IPS DF 4.7 (cell line): ENCODE results near the gene SGPL1.

Experiments
- DNase-seq: peaks from one replicate; pipeline ENCODE4 v3.0.0-alpha.2; 2013; ENCODE audit warnings: low spot score; ENCODE audit errors: extremely low read depth

SGPL1 gene

DNA sequence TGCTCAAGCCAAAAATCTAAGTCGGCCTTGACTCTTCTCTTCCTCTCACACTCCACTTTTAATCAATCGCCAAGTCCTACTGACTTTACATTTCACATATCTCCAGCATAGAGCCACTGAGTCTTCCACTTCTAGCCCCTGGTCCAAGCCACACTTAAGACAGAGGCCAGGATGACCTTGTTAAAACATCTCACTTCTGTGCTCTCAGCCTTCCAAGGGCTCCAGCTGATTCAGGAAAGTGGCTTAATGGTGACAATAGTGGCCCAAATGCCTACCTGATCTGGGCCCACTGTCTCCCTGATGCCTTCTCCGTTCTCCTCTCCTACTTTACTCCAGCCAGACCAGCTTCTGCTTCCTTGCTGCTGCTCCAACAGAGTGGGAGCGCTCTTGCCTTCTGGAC, 35.0 kb upstream of the SGPL1 start:
- no peak for DNase-seq

DNA sequence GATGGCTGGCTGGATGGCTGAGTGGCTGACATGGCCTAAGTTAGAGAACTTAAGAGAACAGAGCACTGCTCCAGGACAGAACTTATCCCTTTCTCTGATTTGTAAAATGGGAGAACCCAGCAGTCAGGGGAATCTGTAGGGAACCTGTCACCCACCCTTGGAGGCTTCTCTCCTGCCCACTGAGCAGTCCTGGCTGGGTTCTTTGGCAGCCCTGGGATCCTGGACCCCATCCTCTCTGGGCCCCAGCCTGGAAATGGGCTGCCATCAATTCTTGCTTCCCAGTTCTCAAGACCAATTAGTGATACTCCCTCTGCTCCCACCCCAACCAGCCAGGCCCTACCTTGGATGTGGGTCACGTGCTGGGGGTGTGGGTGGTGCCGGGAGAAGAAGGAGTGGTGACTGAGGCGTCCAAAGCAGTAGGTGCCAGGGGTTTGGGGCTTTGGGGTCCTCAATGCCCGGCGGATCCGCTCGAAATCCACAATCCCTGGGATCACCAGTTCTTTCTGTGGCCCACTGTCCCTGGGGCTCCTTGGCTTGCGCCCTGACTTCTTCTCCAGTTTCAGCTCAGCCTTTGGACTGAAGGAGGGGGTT, 34.2 kb upstream of the SGPL1 start:
- no peak for DNase-seq

DNA sequence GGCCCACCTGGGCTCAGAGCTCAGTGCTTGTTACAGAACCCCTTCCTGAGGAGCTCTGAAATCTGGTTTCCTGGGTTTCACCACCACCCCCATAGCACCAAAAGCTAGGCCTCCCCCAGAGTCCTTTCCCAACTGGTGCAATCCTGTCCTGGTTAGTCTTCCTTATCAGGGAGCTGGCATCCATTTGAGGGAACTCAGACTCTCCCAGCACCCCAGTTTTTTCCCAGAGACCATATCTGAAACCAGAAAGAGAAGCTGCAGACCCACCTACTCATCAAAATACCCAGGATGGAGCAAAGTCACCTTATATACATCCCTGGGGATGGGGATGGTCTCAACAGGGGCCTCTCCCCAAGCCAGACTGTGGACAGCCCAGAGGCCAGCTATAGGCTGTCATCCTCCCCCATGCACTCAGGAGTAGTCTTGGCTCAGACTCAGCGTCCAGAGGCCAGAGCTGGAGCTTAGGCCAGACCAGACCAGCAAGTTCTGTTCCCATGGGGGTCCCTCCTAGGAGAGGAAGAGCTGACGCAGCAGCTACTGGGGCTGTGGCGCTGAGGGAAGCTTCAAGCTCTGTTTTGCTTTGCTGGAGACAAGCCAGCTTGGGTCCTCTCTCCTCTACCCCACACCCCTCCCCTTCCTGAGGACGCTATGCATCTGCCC, 33.5 kb upstream of the SGPL1 start:
- no peak for DNase-seq

DNA sequence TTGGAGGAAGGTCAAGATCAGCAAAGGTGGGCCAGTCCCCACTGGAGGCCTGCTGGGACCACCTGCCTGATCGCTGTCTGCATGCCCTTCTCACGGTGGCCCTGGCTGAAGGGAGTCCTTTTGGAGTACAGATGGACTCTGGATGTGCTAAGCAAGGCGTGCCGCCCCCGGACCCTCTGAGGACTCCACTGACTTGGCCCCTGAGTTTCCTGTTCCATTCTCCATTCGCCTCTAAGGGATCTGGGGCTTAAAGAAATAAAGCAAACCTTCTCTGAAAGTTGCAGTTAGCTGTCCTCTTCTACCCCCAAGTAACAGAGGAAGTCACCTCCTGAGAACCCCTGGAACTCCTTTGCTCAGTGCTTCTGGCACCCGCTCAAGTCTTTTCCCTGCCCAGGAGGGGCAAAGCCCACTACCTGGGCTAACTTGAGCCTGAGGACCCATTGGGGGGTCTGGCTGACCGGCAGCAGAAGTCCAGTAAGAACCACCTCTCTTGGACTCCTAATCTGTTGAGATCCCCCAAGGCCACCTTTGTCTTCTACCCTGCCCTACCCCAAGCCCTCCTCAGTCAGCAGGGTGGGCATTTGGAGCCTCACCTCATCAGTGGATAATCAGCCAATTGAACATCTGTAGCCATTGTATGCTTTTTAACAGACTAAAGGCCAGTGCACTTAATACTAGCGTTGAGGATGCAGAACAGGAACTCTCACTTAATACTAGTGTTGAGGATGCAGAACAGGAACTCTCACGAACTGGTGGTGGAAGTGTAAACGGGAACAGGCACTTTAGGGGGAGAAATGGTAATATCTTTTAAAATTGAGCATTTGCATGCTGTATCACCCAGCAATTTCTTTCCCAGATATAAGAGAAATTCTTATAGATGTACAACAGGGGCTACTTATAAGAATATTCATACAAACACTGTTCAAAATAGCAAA, 32.7 kb upstream of the SGPL1 start:
- no peak for DNase-seq

DNA sequence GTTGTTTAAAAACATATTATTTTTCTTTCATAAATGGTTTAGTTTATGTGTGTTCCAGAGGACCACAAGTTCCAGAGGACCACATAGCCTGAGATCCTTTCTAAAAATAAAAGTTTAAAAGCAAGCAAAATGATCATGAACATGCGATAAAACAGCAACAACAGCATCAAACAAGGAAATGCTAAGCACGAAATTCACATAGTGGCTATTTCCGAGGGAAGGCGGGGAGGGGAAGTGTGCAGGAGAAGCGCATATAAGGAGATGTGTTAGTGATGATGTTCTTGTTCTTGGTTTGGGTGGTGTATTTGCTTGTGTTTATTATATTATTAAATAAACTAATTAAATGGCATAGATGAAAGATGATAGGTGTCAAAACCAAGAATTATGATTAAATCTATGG, 31.7 kb upstream of the SGPL1 start:
- DNase-seq: no peak

DNA sequence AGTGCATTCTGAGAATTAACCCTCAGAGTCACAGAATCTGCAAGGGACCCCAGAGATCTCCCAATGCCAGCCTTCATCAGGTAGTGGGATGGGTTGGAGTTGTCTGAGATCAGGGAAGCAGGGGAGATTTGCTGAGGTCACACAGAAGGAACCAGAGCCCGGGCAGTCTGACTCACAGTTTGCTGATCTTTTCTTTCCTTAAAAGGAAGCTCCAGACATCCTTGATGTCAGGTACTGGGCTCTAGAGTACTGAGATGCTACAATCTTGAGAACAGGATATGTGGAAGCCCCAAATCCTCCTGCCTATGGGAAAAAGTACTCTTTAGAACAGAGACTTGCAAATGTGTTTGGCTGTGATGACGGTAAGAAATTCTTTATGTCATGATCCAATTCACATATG, 31.3 kb upstream of the SGPL1 start:
- no peak for DNase-seq

DNA sequence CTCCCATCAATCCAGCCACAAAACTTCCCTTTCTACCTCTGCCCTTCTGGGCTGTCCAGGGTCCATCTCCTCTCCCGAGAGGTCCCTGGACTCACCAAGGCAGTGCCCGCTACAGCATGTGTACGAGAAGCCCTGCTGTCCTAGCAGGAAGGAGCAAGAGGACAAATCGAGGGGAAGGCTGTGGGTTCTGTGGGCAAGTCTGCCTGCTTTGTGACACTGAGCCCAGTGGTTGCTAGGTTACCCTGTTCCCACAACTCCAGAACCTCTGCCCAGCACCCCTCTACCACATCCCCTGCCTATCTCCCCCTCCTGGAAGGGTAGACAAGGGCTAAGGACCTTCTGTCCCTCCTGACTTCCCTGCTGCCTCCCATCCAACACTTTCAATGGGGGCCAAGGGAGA, 30.6 kb upstream of the SGPL1 start, which contains the start of gene TBATA:
TBATA (minus strand) TSS at position 188 of the 400 bp plus-strand sequence. CDS start 1,998 bp downstream, outside the sequence.
- DNase-seq: no peak

DNA sequence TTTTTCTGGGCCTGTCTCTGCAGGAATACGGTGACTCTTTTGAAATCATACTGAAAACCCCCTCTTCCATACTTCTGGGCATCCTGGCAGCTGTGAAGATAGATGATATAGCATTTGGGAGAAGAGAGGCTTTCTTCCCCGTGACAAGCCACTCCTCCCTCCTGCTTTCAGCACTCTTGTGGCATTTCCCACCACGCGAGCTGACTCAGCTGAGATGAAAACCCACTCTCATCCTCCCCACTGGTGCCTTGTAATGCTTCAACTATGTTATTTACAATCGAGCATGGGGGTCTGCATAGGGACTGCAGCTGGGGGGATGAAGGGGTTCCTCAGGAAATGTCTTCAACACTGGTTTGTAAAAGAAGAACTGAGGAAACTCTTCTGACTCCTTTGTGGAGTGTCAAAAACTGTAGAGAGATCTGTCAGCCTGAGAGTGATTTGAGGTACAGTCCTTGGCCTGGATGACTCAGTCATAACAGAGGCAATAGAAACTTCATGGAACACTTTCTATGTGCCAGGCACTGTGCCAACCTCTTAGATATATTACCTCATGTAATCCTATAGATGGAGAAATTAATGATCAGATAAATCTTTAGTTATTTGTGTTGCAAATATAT, 28.8 kb upstream of the SGPL1 start:
- no peak for DNase-seq

DNA sequence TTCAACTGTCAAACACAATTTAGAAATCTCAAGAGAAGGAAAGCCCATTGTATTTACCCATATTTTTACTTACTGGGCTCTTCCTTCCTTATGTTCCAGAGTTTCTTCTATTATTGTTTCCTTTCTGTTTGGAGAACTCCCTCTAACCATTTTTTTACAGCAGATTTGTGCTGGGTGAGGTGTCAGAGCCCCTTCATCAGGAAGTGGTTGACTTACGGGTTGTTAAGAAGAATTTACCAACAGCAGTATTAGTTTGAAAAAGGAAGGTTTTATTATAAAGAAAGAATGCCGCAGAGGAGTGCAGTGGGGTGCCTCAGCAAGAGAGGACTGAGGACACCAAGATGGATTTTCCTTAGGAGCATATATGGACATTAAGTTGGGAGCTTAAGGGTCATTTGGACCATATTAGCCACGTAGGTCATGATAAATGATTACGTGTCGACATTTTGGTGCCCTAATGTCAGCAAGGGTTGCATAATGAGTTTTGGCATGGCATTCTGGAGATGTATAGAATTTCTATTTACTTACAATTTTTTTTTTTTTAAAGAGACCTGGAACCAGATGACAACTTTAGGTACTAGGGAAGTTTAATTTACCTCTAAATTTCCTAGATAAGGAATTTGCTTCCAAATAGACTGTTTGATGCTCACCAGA, 24.2 kb upstream of the SGPL1 start:
- DNase-seq: no peak

DNA sequence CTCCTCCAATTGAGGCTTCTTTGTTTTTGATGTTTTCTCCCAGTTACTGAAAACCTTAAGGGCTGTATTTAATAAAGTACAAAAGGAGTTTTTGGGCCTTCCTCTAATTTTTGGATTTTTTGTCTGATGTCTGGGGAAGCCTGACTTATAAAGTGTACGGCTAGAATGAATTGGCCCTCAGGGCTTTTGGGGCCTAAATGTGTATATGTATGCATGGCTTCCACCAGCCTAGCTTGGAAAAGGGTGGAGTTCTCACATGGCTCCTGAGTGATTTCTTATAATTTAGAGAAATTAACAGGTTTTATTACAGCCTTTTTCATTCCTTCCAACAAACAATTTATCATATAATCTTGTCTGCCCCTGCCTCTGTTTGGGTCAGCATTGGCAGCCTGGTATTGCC, 20.1 kb upstream of the SGPL1 start:
- no peak for DNase-seq

DNA sequence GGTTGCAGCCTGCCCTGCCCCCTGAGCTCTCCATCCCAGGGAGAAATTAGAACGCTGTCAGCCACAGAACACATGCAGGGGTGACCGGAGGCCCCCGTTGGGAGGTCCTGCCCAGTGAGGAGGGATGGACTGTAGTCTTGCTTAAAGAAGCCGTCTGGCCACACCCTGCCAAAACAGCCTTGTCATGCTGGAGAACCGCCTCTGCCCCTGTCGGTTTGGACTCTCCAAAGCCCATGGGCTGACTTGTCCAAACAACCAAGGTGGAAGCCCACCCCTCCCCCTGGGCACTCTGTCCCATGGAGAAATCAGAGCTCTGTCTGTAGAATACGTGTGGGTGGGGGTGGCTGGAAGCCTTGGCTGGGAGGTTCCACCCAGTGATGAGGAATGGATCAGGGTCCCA, 17.9 kb upstream of the SGPL1 start:
- DNase-seq: no peak

DNA sequence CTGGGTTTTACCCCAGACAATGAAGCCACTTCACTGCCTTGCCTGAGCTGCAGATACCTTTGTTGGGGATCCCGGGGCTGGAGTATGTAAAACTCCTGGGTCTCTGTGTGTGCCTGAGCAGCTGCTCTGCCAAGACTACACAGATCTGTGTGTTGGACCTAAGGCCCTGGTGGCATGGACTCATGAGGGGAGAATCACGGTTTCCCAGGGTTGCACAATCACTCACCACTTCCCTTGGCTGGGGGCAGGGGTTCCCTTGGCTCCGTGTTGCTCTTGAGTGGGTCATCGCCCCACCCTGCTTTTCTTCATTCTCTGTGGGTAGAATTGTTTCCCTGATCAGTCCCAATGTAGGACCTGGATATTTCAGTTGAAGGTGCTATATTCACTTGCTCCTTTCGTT, 16.6 kb upstream of the SGPL1 start:
- no peak for DNase-seq

DNA sequence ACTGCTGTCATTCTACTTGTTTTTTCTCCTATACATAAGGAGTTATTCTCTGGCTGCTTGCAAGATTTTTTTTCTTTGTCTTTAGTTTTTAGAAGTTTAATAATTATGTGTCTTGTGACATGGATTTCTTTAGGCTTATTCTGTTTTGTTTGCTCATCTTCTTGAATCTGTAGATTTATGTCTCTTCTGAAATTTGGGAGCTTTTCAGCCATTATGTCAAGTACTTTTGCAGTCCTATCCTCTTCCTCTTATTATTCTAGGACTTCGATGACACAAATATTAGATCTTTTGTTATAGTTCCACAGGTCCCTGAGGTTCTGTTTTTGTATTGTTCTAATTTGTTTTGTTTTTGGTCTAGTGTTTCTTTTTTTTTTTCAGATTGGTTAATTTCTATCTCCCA, 13.9 kb upstream of the SGPL1 start:
- DNase-seq: no peak

DNA sequence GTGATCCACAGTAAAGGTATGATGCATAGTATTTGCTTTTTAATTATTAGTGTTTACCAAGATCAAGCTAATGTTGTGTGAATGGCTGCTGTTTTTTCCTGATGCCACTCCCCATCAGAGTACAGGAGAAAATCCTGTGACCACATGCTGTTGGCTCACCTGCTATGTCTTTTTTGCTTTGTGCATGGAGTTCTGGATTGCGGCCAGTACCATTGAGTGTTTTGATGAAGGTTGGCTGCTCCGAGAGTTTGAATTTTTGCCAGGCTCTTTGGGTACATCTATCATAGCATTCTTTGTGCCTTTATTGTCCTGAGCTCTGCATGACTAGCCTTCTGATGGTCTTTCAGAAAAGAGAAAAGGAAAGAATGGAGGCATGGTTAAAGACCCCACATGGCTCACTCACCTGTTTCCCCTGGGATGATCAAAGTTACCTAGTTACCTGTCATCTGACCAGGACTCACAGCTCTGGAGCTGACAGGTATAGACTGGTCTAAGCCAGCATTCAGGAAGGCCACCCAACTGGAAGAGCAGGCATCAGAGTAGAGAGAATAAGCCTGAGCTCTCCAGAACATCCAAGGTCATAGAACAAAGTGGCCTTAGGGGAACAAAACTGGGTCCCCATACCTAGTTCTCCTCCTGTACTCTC, 11.8 kb upstream of the SGPL1 start:
- DNase-seq: no peak

DNA sequence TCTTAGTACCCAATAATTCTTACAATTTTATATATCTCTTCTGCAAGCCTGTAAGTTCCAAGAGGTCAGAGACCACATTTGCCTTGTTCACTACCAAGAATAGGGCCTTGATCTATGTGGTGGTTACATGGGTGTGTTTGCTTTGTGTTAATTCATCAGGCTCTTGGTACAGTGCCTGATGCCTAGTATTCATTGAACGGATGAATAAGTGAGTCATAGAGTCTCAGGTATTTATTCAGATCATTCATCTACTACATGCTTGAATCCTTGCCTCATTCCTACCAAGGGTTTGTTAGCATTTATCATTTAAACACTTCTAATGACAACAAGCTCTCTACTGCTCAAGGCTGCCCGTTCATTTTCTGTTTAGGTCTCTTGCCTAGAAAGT, 11.3 kb upstream of the SGPL1 start:
- no peak for DNase-seq

DNA sequence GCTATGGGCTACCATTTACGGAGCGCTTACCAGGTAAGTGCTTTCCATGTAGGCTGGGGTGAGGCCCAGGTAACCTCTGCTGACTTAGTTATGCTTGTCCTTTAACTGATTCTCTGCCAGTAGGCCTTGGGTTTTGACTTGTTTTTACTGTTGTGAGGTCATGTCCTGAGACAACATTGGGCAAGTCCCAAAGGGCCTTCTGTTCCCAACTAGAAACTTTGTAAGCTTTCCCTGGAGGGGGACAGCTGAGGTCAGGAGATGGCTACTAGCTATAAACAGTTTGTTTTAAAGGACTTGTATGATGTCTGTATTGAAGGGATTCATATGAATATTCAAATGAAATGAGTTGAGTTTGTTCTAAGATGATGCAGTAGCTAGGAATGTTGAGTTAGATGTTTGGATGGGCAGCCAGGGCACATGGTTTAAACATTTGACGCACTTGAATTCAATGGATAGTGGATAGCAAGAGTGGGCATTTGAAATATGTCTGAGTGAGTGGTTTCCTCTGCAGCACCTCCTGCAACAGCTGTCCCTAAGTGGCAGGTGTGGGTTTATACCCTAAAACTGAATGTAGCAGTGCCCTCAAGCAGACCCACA, 10.0 kb upstream of the SGPL1 start:
- no peak for DNase-seq

DNA sequence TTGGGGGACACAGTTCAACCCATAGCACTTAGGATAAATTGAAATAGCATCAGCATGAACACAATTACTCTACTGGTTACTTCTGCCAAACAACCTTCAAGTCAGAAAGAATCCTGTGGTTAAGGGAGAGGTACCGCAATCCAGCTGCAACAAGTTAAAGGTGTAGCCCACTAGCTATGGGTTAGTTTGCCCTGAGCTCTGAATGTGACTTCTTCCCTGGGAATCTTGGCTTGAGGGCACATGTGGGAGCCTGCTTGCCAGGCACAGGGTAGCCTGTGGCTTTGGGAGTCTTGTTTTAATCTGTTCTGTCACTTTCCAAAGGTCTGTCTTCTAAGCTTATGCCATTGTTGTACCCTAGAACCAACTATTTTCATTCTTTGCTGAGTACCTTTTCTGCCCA, 8.9 kb upstream of the SGPL1 start:
- DNase-seq: no peak

DNA sequence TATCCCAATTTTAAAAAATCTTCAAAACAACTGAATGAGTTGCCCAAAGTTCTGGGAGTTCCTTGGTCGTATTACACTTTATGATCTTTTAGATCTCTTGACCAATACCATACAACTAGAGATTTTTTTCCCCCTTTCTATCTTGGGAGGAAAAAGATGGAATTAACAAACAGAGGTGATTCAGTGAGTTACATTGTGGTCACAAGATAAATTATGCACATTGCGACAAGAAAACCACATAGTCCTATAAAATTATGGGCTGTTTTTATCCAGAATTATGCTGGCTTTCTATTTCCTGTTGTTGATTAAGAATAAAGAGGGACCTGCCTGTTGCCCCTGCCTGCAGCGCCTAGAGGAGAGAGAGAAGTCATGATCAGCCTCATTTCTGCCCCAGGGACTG, 8.2 kb upstream of the SGPL1 start:
- no peak for DNase-seq

DNA sequence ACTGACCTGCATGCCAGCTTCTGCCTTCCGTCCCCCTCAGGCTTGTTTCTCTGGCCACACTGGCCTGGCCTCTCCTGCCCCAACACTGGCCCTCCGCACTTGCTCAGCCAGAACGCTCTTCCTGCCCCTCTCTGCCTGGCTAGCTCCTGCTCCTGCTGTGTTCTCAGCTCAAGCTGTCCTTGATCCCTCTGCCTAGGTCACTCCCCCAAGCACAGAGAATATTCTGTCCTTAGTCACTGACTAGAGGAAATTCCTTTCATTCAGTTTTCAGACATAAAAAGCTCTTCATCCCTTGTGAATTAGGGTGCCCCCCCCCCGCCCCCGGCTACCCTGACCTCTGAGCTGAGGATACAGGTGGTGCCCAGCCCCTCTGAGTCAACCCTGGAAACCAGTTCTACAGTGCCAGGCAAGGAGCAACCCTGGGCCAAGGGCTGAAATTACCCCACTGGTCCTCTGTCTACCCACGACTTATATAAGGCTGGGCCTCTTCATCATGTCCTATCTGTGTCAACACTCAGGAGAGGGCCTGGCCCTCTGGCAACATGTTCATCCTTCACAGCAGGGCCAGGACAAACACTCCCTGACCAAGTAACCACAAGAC, 6.6 kb upstream of the SGPL1 start:
- DNase-seq: no peak

DNA sequence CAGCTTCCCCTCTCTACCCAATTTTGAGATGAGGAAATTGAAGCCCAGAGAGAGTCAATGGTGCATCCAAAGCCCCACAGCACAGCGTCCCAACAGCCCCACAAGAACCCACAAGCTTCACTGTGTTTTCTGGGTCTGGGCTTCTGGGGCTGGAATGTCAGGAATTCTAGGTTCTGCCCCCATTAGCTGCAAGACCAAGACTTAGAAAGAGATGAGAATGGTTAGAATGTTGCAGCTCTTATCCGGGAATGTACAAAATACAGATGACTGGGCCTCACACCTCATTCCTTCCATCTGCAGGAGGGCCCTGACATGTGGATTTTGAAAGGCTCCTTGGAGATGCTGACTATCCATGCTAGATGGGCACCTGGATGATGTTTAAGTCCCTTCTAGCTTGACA, 6.0 kb upstream of the SGPL1 start:
- no peak for DNase-seq
